GM18508 (cell line): Measurements from ENCODE around the gene PKD2.
"Not testable (repeated sequence)": the region's sequence is repeated elsewhere in the genome, so short reads cannot be mapped to it uniquely, and the experiment has no call there.

Experiments used
- ATAC-seq: cut with Tn5 transposase; IDR thresholded peaks from one replicate; pipeline ENCODE4 v1.9.1; 2021; ENCODE audit warnings: moderate number of reproducible peaks; ENCODE audit not compliant: insufficient read depth, unreplicated experiment

PKD2 gene

GRCh38 chr4:88107406-88108107 lies 100.1 kb downstream of the PKD2 start:
- no peak for ATAC-seq

- not testable (repeated sequence) for ATAC-seq
Observed at GRCh38 chr4:88108108-88108465, 100.7 kb downstream of the PKD2 start.

DNA sequence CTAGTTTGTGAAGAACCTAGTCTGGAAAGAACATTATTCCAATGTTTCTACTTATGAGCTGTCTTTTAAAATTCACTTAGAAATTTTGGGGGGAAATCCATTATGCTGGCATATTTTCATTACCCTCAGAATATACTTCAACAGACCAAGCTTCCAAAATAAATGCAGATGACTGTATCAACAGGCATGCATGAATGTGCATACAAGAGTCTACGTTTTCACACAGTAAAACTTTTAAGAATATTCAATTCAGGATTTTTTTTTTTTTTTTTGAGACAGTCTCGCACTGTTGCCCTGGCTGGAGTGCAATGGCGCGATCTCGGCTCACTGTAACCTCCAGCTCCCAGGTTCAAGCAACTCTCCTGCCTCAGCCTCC lies 101.3 kb downstream of the PKD2 start:
- ATAC-seq, result no peak

DNA sequence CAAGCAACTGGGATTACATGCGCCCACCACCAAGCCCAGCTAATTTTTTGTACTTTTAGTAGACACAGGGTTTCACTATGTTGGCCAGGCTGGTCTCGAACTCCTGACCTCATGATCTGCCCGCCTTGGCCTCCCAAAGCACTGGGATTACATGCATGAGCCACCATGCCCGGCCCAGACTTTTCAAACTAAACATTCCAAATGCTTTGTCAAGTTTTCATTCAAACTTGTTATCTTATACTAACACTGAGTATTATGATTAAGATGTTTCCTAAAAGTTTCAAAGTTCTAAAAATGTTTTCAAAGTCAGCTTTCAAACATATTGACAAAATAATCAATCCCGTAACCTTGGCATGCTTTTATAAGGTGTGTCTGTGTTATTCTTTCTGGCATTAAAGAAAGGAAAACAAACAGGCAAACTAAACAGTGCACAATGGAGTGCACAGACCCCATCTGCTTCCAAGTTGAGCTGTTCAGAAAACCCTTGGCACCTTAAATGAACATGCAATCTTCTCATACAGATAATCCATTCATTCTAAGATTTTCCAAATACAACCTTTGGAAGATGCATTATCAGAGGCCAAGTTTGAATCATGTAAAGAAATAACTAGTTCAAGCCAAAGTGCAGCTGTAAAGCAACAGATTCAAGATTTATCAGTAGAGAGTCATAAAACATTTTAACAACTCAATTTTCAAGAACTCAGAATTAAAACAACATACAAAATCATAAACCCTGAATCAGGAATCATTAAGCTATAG lies 101.9 kb downstream of the PKD2 start:
- ATAC-seq, result no peak

GRCh38 chr4:88110826-88111225 lies 103.4 kb downstream of the PKD2 start:
- ATAC-seq, result no peak

DNA sequence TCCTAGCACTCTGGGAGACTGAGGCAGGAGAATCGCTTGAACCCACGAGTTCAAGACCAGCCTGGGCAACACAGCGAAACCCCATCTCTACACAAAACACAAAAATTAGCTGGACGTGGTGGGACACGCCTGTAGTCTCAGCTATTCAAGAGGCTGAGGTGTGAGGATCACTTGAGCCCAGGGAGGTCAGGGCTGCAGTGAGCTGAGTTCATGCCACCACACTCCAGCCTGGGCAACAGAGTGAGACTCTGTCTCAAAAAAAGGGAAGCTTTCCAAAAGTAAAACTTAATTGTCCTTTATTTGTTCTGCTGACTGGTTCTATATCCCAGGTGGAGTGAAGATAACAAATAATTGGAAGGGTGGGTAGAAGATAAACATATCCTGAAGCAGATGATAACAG lies 105.4 kb downstream of the PKD2 start:
- ATAC-seq, result no peak

DNA sequence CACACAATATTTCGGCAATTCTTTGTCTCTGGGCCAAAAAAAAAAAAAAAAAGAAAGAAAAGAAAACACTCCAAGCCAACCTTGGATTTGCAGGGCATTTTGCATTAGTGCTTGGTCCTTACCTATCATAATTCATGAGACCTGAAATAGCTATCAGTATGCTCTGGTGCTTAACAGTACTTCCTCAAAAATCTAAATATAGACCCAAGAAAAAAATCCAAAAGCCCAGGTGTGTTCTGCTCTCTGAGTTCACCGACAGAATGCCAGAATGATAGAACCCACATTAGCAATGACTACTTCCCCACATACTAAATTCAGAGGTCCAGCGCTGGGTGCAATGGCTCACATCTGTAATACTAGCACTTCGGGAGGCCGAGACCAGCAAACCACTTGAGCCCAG lies 108.2 kb downstream of the PKD2 start:
- no peak for ATAC-seq

GRCh38 chr4:88119943-88120342 lies 112.5 kb downstream of the PKD2 start:
- no peak for ATAC-seq

DNA sequence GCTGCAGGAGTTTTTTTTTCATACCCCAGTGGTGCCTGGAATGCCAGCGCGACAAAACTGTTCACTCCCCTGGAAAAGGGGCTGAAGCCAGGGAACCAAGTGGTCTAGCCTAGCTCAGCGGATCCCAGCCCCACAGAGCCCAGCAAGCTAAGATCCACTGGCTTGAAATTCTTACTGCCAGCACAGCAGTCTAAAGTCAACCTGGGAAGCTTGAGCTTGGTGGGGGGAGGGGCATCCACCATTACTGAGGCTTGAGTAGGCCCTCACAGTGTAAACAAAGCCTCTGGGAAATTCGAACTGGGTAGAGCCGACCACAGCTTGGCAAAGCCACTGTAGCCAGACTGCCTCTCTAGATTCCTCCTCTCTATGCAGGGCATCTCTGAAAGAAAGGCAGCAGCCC lies 114.8 kb downstream of the PKD2 start:
- ATAC-seq, result not testable (repeated sequence)
